ENCODE data around the gene CD151. TPM values are rescaled to one million over a fixed set of nuclear protein-coding genes. Genes with fewer than 3 reads are reported as not detected.
A peak's percentile ranks its signal among the peaks of the same experiment; 100 is the strongest.

Gene CD151
- total RNA-seq, 1 donor from 2014 or later: 726 TPM

GRCh38 chr11:796565-797295, 36.0 kb upstream of the CD151 start:
- DNase-seq (ENCODE audit: low read depth in 2 of 2): no peak

- peak; percentile 75 to 81 for DNase-seq (ENCODE audit: low read depth in 2 of 2)
Measured at GRCh38 chr11:797296-798092, 35.3 kb upstream of the CD151 start.

- DNase-seq (ENCODE audit: low read depth in 2 of 2): peak; percentile 81 to 87
Measured at GRCh38 chr11:798093-798713, 34.5 kb upstream of the CD151 start, which contains the start of gene SLC25A22. Gene SLC25A22, minus strand, starts transcription at chr11:798281. Its CDS starts 3,275 bp downstream, at chr11:795006.

GRCh38 chr11:799641-800316, 33.0 kb upstream of the CD151 start:
- DNase-seq (ENCODE audit: low read depth in 2 of 2): no peak

- no peak for DNase-seq (ENCODE audit: low read depth in 2 of 2)
Measured at GRCh38 chr11:800473-800872, 32.3 kb upstream of the CD151 start.

GRCh38 chr11:801097-801780, 31.5 kb upstream of the CD151 start:
- no peak for DNase-seq (ENCODE audit: low read depth in 2 of 2)

GRCh38 chr11:802018-802617, 30.6 kb upstream of the CD151 start:
- no peak for DNase-seq (ENCODE audit: low read depth in 2 of 2)

GRCh38 chr11:802693-803466, 29.9 kb upstream of the CD151 start:
- DNase-seq (ENCODE audit: low read depth in 2 of 2): no peak

- DNase-seq (ENCODE audit: low read depth in 2 of 2): no peak
Measured at GRCh38 chr11:803467-803742, 29.3 kb upstream of the CD151 start.

- DNase-seq (ENCODE audit: low read depth in 2 of 2): peak in 1 of 2 donors; percentile 30
Measured at GRCh38 chr11:803770-804598, 28.8 kb upstream of the CD151 start.

- no peak for DNase-seq (ENCODE audit: low read depth in 2 of 2)
Measured at GRCh38 chr11:804599-804964, 28.2 kb upstream of the CD151 start.

GRCh38 chr11:808427-809286, 24.1 kb upstream of the CD151 start:
- DNase-seq (ENCODE audit: low read depth in 2 of 2): no peak

- DNase-seq (ENCODE audit: low read depth in 2 of 2): peak; percentile 98
Measured at GRCh38 chr11:809287-810039, 23.3 kb upstream of the CD151 start, which contains the start of gene RPLP2. Gene RPLP2, plus strand, starts transcription at chr11:809967. Its CDS starts 268 bp downstream, at chr11:810235.

- DNase-seq (ENCODE audit: low read depth in 2 of 2): no peak
Measured at GRCh38 chr11:810040-810567, 22.6 kb upstream of the CD151 start.

- peak in 1 of 2 donors; percentile 59 for DNase-seq (ENCODE audit: low read depth in 2 of 2)
Measured at GRCh38 chr11:811446-812245, 21.1 kb upstream of the CD151 start.

- DNase-seq (ENCODE audit: low read depth in 2 of 2): no peak
Measured at GRCh38 chr11:812390-812789, 20.4 kb upstream of the CD151 start.

Data from lung microvascular endothelial cell (primary cell).